ENCODE results near the gene ECT2L.

DNA sequence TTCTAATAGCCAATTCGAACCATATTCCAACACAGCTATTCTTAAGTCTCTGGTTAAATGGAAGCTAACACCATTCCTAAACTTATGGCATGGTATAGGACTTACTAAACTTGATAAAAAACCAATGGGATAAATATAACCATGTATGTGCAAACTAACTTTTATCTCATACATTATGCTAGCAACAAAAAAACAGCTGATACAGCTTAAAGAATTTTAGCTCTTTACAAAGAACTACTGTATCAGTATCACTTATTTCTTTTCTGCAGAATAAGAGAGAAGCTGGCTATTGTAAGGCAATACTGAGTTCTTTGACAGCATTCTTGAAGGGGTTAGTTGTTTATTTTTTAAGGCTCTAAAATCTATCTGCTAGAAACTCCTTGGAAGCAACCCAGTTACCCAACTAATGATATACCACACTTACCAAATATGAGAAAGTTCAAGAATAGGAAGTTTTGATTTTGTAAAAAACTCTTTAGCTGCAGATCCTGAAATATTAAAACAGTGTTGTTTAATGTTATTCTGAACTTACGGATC is 147.3 kb downstream of the ECT2L start:
- TF ChIP-seq POLR2A (IDR thresholded peaks at IDR 0.05) (no peak), EP300 (IDR thresholded peaks at IDR 0.05) (no peak), POLR2AphosphoS5 (IDR thresholded peaks at IDR 0.05) (no peak)
- TF ChIP-seq, protein P1, sequence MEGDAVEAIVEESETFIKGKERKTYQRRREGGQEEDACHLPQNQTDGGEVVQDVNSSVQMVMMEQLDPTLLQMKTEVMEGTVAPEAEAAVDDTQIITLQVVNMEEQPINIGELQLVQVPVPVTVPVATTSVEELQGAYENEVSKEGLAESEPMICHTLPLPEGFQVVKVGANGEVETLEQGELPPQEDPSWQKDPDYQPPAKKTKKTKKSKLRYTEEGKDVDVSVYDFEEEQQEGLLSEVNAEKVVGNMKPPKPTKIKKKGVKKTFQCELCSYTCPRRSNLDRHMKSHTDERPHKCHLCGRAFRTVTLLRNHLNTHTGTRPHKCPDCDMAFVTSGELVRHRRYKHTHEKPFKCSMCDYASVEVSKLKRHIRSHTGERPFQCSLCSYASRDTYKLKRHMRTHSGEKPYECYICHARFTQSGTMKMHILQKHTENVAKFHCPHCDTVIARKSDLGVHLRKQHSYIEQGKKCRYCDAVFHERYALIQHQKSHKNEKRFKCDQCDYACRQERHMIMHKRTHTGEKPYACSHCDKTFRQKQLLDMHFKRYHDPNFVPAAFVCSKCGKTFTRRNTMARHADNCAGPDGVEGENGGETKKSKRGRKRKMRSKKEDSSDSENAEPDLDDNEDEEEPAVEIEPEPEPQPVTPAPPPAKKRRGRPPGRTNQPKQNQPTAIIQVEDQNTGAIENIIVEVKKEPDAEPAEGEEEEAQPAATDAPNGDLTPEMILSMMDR (IDR thresholded peaks at IDR 0.05), result no peak
